HEK293 (cell line): Measurements from ENCODE around the gene TPRN.

Source experiments
- BCL11A ChIP-seq: fragments of 450-650 bp; formaldehyde crosslinking; IDR thresholded peaks from 2 replicates; pipeline ENCODE4 v1.5.1; 2016; ENCODE audit warnings: low read depth, missing biosample characterization, missing genetic modification characterization
- CTCF ChIP-seq: fragments of 450-650 bp; formaldehyde crosslinking; IDR thresholded peaks from 2 replicates; pipeline ENCODE4 v1.5.1; 2016; ENCODE audit warnings: missing biosample characterization, missing genetic modification characterization
- FEZF1 ChIP-seq: fragments of 450-650 bp; formaldehyde crosslinking; IDR thresholded peaks from 2 replicates; pipeline ENCODE4 v1.5.1; 2016; ENCODE audit warnings: missing biosample characterization, missing genetic modification characterization
- GLIS2 ChIP-seq: fragments of 450-650 bp; formaldehyde crosslinking; IDR thresholded peaks from 2 replicates; pipeline ENCODE4 v1.5.1; 2016; ENCODE audit warnings: missing biosample characterization, missing genetic modification characterization
- HOXA7 ChIP-seq: sonication (generic); formaldehyde crosslinking; IDR thresholded peaks from 2 replicates; pipeline ENCODE4 v1.8.1; 2022; ENCODE audit warnings: missing genetic modification reagents, borderline replicate concordance
- RBAK ChIP-seq: fragments of 450-650 bp; formaldehyde crosslinking; IDR thresholded peaks from 2 replicates; pipeline ENCODE4 v1.5.1; 2016; ENCODE audit warnings: missing biosample characterization, missing genetic modification characterization
- SALL2 ChIP-seq: fragments of 450-650 bp; formaldehyde crosslinking; IDR thresholded peaks from 2 replicates; pipeline ENCODE4 v1.5.0; 2017; ENCODE audit warnings: missing biosample characterization, mild to moderate bottlenecking, missing genetic modification characterization, borderline replicate concordance
- SCRT2 ChIP-seq: fragments of 450-650 bp; formaldehyde crosslinking; IDR thresholded peaks from 2 replicates; pipeline ENCODE4 v1.5.1; 2016; ENCODE audit warnings: missing biosample characterization, missing genetic modification characterization
- SP7 ChIP-seq: fragments of 450-650 bp; formaldehyde crosslinking; IDR thresholded peaks from 2 replicates; pipeline ENCODE4 v1.5.1; 2016; ENCODE audit warnings: missing biosample characterization, missing genetic modification characterization
- ZBTB1 ChIP-seq: fragments of 450-650 bp; formaldehyde crosslinking; IDR thresholded peaks from 2 replicates; pipeline ENCODE4 v1.5.1; 2016; ENCODE audit warnings: missing biosample characterization, missing genetic modification characterization
- ZBTB17 ChIP-seq: fragments of 450-650 bp; formaldehyde crosslinking; IDR thresholded peaks from 2 replicates; pipeline ENCODE4 v1.5.1; 2016; ENCODE audit warnings: missing biosample characterization, missing genetic modification characterization
- ZBTB49 ChIP-seq: fragments of 450-650 bp; formaldehyde crosslinking; IDR thresholded peaks from 2 replicates; pipeline ENCODE4 v1.5.1; 2016; ENCODE audit warnings: missing biosample characterization, missing genetic modification characterization, low read depth
- ZFHX2 ChIP-seq: fragments of 450-650 bp; formaldehyde crosslinking; conservative IDR thresholded peaks from 2 replicates; pipeline ENCODE4 v1.5.1; 2016; ENCODE audit warnings: missing biosample characterization, missing genetic modification characterization
- ZFP3 ChIP-seq: fragments of 450-650 bp; formaldehyde crosslinking; IDR thresholded peaks from 2 replicates; pipeline ENCODE4 v1.5.1; 2016; ENCODE audit warnings: low read depth, missing biosample characterization, missing genetic modification characterization
- ZNF10 ChIP-seq: fragments of 450-650 bp; formaldehyde crosslinking; IDR thresholded peaks from 2 replicates; pipeline ENCODE4 v1.5.1; 2017; ENCODE audit warnings: missing biosample characterization, missing genetic modification characterization
- ZNF174 ChIP-seq: fragments of 450-650 bp; formaldehyde crosslinking; IDR thresholded peaks from 2 replicates; pipeline ENCODE4 v1.5.0; 2017; ENCODE audit warnings: missing biosample characterization, mild to moderate bottlenecking, missing genetic modification characterization
- ZNF311 ChIP-seq: fragments of 450-650 bp; formaldehyde crosslinking; IDR thresholded peaks from 2 replicates; pipeline ENCODE4 v1.5.1; 2017; ENCODE audit warnings: missing biosample characterization, missing genetic modification characterization, borderline replicate concordance
- ZNF529 ChIP-seq: fragments of 450-650 bp; formaldehyde crosslinking; IDR thresholded peaks from 2 replicates; pipeline ENCODE4 v1.5.1; 2017; ENCODE audit warnings: missing genetic modification characterization, missing biosample characterization; ENCODE audit not compliant: insufficient replicate concordance
- ZNF561 ChIP-seq: fragments of 450-650 bp; IDR thresholded peaks from 2 replicates; pipeline ENCODE4 v1.5.1; 2018; ENCODE audit warnings: missing biosample characterization, missing genetic modification characterization, borderline replicate concordance
- ZNF600 ChIP-seq: fragments of 450-650 bp; formaldehyde crosslinking; IDR thresholded peaks from 2 replicates; pipeline ENCODE4 v1.5.1; 2016; ENCODE audit warnings: missing biosample characterization, missing genetic modification characterization
- ZNF654 ChIP-seq: fragments of 450-650 bp; formaldehyde crosslinking; IDR thresholded peaks from 2 replicates; pipeline ENCODE4 v1.5.1; 2016; ENCODE audit warnings: low read depth, missing biosample characterization, missing genetic modification characterization
- ZNF776 ChIP-seq: fragments of 450-650 bp; formaldehyde crosslinking; IDR thresholded peaks from 2 replicates; pipeline ENCODE4 v1.5.0; 2017; ENCODE audit warnings: missing biosample characterization, missing genetic modification characterization, borderline replicate concordance
- TF ChIP-seq, protein P1 (sequence below): fragments of 450-650 bp; formaldehyde crosslinking; IDR thresholded peaks from 2 replicates; pipeline ENCODE4 v1.5.1; 2016; ENCODE audit warnings: missing biosample characterization, missing genetic modification characterization
- TF ChIP-seq, protein P2 (sequence below): fragments of 450-650 bp; formaldehyde crosslinking; IDR thresholded peaks from 2 replicates; pipeline ENCODE4 v1.5.1; 2016; ENCODE audit warnings: missing biosample characterization, missing genetic modification characterization
- TF ChIP-seq, protein P3 (sequence below): fragments of 450-650 bp; formaldehyde crosslinking; IDR thresholded peaks from 2 replicates; pipeline ENCODE4 v1.5.1; 2016; ENCODE audit warnings: missing biosample characterization, missing genetic modification characterization
- TF ChIP-seq, protein P4 (sequence below): fragments of 450-650 bp; formaldehyde crosslinking; IDR thresholded peaks from 2 replicates; pipeline ENCODE4 v1.5.1; 2016; ENCODE audit warnings: missing biosample characterization, missing genetic modification characterization

Gene TPRN

GRCh38 chr9:137221506-137222111 lies 21.1 kb upstream of the TPRN start (continued):
- peak; percentile 47; the same call in 1 of the 2 replicates for TF ChIP-seq GLIS2 (tag by site-specific recombination)
- TF ChIP-seq BCL11A (tag by site-specific recombination) = 0 out of 2 replicates have a peak, but pooled peaks have one; percentile 41
- TF ChIP-seq, protein P1, sequence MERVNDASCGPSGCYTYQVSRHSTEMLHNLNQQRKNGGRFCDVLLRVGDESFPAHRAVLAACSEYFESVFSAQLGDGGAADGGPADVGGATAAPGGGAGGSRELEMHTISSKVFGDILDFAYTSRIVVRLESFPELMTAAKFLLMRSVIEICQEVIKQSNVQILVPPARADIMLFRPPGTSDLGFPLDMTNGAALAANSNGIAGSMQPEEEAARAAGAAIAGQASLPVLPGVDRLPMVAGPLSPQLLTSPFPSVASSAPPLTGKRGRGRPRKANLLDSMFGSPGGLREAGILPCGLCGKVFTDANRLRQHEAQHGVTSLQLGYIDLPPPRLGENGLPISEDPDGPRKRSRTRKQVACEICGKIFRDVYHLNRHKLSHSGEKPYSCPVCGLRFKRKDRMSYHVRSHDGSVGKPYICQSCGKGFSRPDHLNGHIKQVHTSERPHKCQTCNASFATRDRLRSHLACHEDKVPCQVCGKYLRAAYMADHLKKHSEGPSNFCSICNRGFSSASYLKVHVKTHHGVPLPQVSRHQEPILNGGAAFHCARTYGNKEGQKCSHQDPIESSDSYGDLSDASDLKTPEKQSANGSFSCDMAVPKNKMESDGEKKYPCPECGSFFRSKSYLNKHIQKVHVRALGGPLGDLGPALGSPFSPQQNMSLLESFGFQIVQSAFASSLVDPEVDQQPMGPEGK (tag by site-specific recombination) = peak; percentile 56
- TF ChIP-seq ZFHX2 = no peak; the same call in 1 of the 2 replicates
- no peak for TF ChIP-seq HOXA7 (CRISPR knock-in tag)
- no peak for TF ChIP-seq ZNF10 (tag by site-specific recombination)
- no peak for TF ChIP-seq SALL2 (tag by site-specific recombination)
- TF ChIP-seq SCRT2 (tag by site-specific recombination) = no peak
- no peak for TF ChIP-seq ZNF561 (tag by site-specific recombination)
- no peak for TF ChIP-seq ZNF776 (tag by site-specific recombination)
- no peak for TF ChIP-seq ZNF174 (tag by site-specific recombination)
- TF ChIP-seq SP7 (tag by site-specific recombination) = no peak
- no peak for TF ChIP-seq ZNF600 (tag by site-specific recombination)
- TF ChIP-seq CTCF (tag by site-specific recombination) = no peak
- no peak for TF ChIP-seq ZBTB1 (tag by site-specific recombination)
- TF ChIP-seq, protein P2, sequence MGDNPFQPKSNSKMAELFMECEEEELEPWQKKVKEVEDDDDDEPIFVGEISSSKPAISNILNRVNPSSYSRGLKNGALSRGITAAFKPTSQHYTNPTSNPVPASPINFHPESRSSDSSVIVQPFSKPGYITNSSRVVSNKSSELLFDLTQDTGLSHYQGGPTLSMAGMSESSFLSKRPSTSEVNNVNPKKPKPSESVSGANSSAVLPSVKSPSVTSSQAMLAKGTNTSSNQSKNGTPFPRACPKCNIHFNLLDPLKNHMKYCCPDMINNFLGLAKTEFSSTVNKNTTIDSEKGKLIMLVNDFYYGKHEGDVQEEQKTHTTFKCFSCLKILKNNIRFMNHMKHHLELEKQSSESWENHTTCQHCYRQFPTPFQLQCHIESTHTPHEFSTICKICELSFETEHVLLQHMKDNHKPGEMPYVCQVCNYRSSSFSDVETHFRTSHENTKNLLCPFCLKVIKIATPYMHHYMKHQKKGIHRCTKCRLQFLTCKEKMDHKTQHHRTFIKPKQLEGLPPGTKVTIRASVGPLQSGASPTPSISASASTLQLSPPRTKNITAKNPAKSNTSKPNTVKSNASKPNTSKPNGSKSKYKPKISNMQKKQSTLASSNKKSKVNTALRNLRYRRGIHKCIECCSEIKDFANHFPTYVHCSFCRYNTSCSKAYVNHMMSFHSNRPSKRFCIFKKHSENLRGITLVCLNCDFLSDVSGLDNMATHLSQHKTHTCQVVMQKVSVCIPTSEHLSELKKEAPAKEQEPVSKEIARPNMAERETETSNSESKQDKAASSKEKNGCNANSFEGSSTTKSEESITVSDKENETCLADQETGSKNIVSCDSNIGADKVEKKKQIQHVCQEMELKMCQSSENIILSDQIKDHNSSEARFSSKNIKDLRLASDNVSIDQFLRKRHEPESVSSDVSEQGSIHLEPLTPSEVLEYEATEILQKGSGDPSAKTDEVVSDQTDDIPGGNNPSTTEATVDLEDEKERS = no peak
- TF ChIP-seq ZBTB49 = no peak
- TF ChIP-seq ZNF529 (tag by site-specific recombination) = no peak
- no peak for TF ChIP-seq ZFP3 (tag by site-specific recombination)
- TF ChIP-seq ZNF311 (tag by site-specific recombination) = no peak
- no peak for TF ChIP-seq ZNF654
- no peak for TF ChIP-seq RBAK (tag by site-specific recombination)
- TF ChIP-seq, protein P3, sequence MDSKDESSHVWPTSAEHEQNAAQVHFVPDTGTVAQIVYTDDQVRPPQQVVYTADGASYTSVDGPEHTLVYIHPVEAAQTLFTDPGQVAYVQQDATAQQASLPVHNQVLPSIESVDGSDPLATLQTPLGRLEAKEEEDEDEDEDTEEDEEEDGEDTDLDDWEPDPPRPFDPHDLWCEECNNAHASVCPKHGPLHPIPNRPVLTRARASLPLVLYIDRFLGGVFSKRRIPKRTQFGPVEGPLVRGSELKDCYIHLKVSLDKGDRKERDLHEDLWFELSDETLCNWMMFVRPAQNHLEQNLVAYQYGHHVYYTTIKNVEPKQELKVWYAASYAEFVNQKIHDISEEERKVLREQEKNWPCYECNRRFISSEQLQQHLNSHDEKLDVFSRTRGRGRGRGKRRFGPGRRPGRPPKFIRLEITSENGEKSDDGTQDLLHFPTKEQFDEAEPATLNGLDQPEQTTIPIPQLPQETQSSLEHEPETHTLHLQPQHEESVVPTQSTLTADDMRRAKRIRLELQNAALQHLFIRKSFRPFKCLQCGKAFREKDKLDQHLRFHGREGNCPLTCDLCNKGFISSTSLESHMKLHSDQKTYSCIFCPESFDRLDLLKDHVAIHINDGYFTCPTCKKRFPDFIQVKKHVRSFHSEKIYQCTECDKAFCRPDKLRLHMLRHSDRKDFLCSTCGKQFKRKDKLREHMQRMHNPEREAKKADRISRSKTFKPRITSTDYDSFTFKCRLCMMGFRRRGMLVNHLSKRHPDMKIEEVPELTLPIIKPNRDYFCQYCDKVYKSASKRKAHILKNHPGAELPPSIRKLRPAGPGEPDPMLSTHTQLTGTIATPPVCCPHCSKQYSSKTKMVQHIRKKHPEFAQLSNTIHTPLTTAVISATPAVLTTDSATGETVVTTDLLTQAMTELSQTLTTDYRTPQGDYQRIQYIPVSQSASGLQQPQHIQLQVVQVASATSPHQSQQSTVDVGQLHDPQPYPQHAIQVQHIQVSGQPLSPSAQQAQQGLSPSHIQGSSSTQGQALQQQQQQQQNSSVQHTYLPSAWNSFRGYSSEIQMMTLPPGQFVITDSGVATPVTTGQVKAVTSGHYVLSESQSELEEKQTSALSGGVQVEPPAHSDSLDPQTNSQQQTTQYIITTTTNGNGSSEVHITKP (tag by site-specific recombination) = no peak
- TF ChIP-seq, protein P4, sequence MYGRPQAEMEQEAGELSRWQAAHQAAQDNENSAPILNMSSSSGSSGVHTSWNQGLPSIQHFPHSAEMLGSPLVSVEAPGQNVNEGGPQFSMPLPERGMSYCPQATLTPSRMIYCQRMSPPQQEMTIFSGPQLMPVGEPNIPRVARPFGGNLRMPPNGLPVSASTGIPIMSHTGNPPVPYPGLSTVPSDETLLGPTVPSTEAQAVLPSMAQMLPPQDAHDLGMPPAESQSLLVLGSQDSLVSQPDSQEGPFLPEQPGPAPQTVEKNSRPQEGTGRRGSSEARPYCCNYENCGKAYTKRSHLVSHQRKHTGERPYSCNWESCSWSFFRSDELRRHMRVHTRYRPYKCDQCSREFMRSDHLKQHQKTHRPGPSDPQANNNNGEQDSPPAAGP (tag by site-specific recombination) = no peak
- TF ChIP-seq FEZF1 = no peak
- TF ChIP-seq ZBTB17 (tag by site-specific recombination) = no peak
